ENCODE data around the gene GNAO1. TPM values are rescaled to one million over a fixed set of nuclear protein-coding genes. Genes with fewer than 3 reads are reported as not detected.

Gene GNAO1
- total and polyA plus RNA-seq, 2 of the 13 experiments (the other 11 are each of a cell fraction or from before 2014, with no cell fraction given): not detected

DNA sequence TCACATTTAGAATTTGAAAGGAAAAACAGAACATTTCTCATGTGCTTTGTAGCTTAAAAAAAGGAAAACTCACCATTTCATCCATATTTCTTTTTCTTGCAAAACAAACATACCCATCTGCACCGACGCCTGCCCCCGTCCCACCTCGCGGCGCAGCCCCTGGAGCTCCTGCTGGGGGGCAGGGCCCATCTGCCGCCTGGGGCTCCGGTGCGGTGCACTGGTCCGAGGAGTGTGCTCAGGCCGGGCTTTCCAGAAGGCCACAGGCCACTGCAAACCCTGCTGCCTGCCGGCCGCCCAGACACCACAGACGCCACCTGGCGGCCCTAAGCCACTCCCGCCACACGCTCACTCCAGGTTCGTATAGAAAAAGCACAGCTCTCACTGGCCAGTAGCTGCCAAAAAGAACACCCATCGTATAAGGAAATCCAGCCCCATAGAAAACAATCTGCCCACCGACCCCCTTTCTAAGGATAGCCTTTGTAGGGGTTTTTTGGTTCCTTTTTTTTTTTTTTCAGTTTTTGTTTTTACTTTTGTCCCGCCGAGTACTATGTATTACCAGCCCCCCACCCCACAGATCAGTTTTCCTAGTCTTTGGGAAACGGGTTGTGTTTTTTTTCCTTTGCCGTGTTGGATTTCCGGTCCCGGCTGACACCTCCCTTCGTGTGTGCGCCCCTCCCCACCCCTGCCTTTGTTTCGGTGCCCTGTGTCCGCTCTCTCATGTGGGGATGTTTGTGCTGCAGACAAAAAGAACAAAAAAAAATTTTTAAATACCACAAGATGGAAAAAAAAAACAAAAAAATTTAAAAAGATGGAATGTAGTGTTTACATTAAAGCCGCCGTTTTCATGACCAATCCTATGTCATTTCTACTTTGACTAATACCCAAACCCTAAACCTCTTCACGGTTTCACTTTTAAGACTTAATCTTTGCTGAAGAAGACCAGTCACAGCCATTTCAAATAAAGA, 165.3 kb downstream of the GNAO1 start (continued):
- TF ChIP-seq KDM4B (CRISPR knock-in tag; IDR thresholded peaks at IDR 0.05) (peak; percentile 91; the same call in 1 of the 2 replicates), PITX1 (CRISPR knock-in tag; IDR thresholded peaks at IDR 0.05) (peak; percentile 76; the same call in 1 of the 2 replicates), ZNF333 (CRISPR knock-in tag; IDR thresholded peaks at IDR 0.05; ENCODE audit: borderline replicate concordance) (no peak), ZNF589 (CRISPR knock-in tag; conservative IDR thresholded peaks at IDR 0.05) (no peak), PAWR (CRISPR knock-in tag; IDR thresholded peaks at IDR 0.05; ENCODE audit: borderline replicate concordance) (no peak; the same call in 1 of the 2 replicates), ZNF878 (CRISPR knock-in tag; IDR thresholded peaks at IDR 0.05) (0 out of 2 replicates have a peak, but pooled peaks have one; percentile 48), ZNF747 (CRISPR knock-in tag; IDR thresholded peaks at IDR 0.05; ENCODE audit: borderline replicate concordance) (peak; percentile 63; the same call in 1 of the 2 replicates), PRDM4 (CRISPR knock-in tag; IDR thresholded peaks at IDR 0.05; ENCODE audit: borderline replicate concordance) (peak; percentile 79; the same call in 1 of the 2 replicates), MXD4 (CRISPR knock-in tag; IDR thresholded peaks at IDR 0.05) (peak; percentile 89)
- TF ChIP-seq, protein P1, sequence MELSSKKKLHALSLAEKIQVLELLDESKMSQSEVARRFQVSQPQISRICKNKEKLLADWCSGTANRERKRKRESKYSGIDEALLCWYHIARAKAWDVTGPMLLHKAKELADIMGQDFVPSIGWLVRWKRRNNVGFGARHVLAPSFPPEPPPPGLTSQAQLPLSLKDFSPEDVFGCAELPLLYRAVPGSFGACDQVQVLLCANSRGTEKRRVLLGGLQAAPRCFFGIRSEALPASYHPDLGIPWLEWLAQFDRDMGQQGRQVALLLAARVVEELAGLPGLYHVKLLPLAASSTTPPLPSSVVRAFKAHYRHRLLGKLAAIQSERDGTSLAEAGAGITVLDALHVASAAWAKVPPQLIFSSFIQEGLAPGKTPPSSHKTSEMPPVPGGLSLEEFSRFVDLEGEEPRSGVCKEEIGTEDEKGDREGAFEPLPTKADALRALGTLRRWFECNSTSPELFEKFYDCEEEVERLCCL (CRISPR knock-in tag; IDR thresholded peaks at IDR 0.05; ENCODE audit: borderline replicate concordance): no peak
- TF ChIP-seq, protein P2, sequence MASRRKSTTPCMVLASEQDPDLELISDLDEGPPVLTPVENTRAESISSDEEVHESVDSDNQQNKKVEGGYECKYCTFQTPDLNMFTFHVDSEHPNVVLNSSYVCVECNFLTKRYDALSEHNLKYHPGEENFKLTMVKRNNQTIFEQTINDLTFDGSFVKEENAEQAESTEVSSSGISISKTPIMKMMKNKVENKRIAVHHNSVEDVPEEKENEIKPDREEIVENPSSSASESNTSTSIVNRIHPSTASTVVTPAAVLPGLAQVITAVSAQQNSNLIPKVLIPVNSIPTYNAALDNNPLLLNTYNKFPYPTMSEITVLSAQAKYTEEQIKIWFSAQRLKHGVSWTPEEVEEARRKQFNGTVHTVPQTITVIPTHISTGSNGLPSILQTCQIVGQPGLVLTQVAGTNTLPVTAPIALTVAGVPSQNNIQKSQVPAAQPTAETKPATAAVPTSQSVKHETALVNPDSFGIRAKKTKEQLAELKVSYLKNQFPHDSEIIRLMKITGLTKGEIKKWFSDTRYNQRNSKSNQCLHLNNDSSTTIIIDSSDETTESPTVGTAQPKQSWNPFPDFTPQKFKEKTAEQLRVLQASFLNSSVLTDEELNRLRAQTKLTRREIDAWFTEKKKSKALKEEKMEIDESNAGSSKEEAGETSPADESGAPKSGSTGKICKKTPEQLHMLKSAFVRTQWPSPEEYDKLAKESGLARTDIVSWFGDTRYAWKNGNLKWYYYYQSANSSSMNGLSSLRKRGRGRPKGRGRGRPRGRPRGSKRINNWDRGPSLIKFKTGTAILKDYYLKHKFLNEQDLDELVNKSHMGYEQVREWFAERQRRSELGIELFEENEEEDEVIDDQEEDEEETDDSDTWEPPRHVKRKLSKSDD (CRISPR knock-in tag; IDR thresholded peaks at IDR 0.05; ENCODE audit: low read depth): no peak
- TF ChIP-seq, protein P3, sequence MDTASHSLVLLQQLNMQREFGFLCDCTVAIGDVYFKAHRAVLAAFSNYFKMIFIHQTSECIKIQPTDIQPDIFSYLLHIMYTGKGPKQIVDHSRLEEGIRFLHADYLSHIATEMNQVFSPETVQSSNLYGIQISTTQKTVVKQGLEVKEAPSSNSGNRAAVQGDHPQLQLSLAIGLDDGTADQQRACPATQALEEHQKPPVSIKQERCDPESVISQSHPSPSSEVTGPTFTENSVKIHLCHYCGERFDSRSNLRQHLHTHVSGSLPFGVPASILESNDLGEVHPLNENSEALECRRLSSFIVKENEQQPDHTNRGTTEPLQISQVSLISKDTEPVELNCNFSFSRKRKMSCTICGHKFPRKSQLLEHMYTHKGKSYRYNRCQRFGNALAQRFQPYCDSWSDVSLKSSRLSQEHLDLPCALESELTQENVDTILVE (CRISPR knock-in tag; IDR thresholded peaks at IDR 0.05): peak; percentile 62; the same call in 1 of the 2 replicates

All from HepG2 (cell line).